SH-SY5Y (cell line): Measurements from ENCODE around the gene PRM3.

Source experiments
- GATA2 ChIP-seq: IDR thresholded peaks from 2 replicates; pipeline ENCODE4 v1.6.1; 2011; ENCODE audit warnings: mild to moderate bottlenecking, low read depth, low read length
- GATA3 ChIP-seq: IDR thresholded peaks from 2 replicates; pipeline ENCODE4 v1.6.1; 2011; ENCODE audit warnings: low read depth, mild to moderate bottlenecking, low read length, moderate library complexity

The PRM3 gene

GRCh38 chr16:11310634-11310977, 37.2 kb upstream of the PRM3 start:
- TF ChIP-seq GATA2 (no peak), GATA3 (no peak)

GRCh38 chr16:11309895-11310633, 36.6 kb upstream of the PRM3 start:
- TF ChIP-seq GATA3 (no peak), GATA2 (no peak)

GRCh38 chr16:11308493-11309283, 35.3 kb upstream of the PRM3 start:
- no peak for TF ChIP-seq GATA3
- no peak for TF ChIP-seq GATA2

DNA sequence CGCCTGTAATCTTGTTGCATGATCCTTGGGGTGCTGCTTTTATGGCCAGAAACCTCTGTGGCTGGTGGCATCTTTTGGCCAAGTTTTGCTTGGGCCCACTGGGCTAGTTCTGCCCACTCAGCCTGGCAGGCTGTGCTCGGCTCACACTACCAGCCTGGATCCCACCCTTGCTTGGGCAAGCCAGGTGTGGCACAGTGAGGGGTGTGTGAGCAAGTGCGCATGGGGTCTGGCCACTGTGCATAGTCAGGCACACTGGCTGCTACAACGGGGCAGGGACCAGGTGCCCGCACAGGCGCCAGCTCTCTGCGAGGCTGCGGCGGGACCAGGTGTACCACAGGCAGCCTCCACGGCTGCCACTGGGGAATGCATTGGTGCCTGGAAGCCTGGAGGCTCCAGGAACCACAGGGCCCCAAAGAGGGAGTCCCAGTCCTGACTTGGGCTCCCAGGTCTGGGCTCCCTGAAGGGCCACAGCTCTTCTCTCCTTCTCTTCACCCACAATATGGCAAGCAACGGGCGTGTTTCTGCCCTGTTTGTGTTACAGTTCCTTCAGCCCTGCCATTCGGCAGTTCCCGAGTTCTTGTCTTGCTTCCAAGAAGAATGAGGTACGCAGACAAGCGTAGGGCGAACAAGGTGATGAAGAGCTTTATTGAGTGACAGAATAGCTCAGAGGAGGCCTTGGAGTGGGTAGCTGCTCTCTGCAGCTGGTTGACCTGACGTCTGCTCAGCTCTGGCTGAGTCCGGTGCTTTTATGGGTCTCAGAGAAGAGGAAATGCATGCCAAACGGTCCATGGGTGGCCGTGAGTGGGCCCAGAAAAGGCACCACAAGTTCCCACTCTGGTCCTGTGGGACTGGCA, 34.4 kb upstream of the PRM3 start:
- TF ChIP-seq GATA2 (no peak), GATA3 (no peak)

GRCh38 chr16:11306997-11307638, 33.7 kb upstream of the PRM3 start:
- no peak for TF ChIP-seq GATA3
- TF ChIP-seq GATA2, result no peak

- TF ChIP-seq GATA2 (no peak), GATA3 (no peak)
Observed at GRCh38 chr16:11306381-11306780, 33.0 kb upstream of the PRM3 start.

DNA sequence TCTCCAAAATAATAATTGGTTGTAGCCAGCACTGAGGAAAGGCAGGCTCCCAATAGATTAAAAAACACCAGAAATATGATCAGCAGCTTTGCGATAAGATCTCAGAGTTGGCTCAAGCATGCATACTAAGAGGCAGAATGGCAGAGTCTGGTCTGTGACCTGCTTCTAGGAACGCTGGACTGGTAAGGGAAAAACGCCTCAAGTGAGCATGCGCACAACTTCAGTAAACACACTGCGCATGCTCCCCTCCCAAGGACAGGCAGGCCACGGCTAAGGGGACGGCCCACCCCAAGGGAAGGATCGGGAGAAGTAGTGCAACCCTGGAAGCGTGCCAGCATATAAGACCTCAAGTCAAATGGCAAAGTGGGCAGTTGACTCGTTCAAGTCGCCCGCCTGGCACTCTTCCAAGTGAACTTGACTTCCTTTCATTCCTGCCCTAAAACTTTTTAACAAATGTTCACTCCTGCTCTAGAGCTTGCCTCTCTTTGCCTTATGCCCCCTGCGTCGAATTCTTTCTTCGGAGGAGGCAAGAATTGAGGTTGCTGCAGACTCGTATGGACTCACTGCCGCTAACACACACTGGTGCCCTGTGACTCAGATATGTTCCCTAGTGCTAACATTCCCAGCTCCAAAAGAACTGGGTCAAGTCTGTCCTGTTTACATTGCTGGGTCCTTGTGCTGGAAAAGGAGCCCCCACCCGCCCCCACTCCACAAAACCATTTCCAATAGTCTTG, 30.1 kb upstream of the PRM3 start:
- TF ChIP-seq GATA3, result peak; percentile 63
- peak; percentile 86 for TF ChIP-seq GATA2

DNA sequence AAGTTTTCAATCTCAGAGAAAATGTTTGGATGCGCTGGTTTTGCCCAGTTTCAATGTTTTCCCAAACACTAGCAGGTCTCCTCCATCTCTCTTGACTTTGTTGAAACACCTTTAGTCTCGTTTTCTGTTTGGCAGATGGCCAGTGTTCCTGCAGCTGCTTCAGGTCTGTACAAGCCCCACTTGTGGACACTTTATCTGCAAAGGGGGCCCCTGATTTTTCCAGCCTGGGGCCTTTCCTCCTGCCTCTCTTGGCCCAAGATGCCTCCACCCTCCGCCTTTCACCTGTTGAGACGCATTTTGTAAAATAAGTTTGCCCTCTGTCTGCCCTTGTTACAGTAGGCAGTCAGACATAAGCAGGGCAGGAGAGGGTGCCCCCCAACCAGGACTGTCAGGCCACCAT, 29.5 kb upstream of the PRM3 start:
- no peak for TF ChIP-seq GATA3
- no peak for TF ChIP-seq GATA2

DNA sequence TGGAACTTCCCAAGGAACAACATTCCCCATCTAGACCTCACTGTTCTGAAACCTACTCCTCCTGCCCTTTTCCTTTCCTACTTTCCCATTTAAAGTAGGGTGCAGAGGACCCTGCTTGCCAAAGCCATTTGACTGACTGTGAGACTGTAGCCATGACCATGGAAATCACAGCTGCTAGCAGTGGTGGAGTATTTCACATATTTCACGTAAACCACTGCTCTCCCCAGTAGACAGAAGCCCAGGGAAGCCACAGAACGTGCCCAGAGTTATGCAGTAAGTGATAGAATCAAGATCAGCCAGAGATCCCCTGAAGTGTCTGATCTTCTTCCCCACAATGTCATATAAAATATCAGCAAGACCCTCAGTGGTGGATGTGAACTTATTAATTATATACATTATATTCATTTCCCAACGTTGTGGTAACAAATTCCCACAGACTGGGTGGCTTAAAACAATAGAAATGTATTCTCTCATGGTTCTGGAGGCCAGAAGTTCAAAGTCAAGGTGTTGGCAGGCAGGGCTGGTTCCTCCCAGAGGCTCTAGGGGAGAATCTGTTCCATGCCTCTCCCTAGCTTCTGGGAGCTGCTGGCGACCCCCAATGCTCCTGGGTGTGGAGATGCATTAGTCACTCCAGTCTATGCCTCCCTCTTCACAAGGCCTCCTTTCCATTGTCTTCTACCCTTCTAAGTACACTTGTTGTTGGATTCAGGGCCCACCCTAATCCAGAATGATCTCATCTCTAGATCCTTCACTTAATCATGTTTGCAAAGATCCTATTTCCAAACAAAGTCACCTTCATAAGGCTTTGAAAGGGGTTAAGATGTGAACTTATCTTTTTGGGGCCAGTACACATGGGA, 28.4 kb upstream of the PRM3 start:
- no peak for TF ChIP-seq GATA3
- no peak for TF ChIP-seq GATA2

GRCh38 chr16:11300560-11300892, 27.1 kb upstream of the PRM3 start:
- TF ChIP-seq GATA3, result no peak
- TF ChIP-seq GATA2, result no peak

- TF ChIP-seq GATA2 (no peak), GATA3 (no peak)
Observed at GRCh38 chr16:11299865-11300559, 26.6 kb upstream of the PRM3 start.
